ENCODE results near the gene SIRT7.
"Not testable (repeated sequence)": the region's sequence is repeated elsewhere in the genome, so short reads cannot be mapped to it uniquely, and the experiment has no call there.

Gene SIRT7

DNA sequence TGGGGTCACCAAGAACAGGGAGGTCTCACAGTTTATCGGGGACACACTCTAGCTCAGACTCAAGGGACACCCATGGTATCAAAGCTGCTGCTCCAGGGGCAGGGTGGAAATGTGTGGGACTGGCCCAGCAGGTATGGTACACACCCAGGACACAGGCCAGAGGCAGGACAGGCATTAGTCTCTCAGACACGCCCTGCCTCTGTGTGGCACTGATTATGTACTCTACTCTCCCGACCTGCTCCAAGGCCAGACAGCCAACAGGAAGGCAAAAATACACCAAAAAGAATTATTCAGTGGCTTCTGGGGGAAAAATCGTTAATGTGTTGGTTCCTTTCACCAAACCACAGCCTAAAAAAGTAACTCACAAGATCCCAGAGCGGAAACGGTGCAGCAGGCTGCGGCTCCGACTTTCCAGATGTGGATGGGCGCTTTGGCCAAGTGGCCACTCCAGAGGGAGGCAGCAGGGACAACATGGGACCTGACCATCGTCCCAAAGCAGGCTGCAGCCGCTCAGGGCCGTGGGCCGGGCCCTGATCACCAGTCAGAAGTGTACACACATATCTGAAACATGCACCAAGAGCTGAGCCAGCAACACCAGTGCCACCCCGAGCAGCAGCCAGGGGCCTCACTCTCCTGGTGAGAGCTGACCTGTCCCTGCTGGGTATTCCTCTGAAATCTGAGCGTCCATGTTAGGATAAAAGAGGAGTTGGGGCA, 1.0 kb upstream of the SIRT7 start:
- DNase-seq: no peak

DNA sequence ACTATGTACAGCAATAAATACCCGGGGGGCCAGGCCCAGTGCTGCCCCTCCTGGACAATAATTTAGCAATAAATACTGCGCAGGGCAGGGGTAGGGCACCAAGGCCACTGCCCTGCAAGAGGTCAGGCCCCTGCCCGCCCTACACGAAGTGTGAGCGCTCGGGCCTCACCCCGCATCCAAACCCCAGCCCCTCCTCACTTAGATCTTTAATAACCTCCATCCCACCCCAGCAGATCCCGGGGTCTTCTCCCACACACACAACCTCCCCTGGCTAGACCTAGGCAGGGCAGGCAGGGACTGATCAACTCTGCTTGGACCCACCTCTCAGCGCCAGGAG, 325 bp upstream of the SIRT7 start:
- DNase-seq: not testable (repeated sequence)

DNA sequence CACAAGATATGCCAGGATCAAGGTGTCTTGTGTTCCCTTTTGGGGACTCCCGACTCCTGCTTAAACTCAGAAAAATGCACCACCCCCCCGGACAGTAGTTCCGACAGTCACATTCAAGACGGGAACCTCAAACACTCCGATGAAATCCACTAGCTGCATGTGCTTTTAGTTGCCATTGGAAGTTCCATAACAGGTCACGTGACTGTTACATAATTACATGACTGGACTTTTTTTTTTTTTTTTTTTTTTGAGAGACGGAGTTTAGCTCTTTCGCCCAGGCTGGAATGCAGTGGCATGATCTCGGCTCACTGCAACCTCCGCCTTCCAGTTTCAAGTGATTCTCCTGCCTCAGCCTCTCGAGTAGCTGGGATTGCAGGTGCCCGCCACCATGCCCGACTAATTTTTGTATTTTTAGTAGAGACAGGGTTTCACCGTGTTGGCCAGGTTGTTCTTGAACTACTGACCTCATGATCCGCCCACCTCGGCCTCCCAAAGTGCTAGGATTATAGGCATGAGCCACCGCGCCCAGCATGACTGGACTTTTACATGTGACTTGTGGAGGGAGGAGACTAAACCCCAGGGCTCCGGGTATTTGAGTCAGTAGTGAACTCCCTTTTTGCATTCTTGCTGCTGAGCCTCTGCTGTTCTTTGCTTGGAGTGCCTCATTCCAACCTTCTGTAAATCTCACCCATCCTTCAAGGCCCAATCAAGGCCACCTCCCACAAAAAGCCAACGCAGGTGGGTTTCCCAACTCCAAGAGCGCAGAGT, 1.6 kb downstream of the SIRT7 start:
- DNase-seq: no peak

DNA sequence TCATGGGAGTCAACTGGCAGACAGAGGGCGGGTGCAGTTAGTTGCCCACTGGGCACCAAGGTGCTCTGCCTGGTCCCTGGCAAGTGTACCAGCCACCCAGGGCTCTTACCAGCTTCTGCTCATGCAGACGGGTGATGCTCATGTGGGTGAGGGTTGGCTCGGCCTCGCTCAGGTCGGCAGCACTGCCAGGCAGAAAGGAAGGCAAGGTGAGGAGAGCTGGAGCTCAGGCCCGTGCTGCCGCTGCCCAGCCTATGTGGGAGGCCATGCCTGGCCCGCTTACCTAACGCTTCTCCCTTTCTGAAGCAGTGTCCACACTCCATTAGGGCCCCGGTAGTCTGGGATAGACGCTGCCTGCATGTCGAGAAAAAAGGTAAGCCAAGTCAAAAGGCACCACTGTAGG, 2.6 kb downstream of the SIRT7 start:
- DNase-seq: no peak

DNA sequence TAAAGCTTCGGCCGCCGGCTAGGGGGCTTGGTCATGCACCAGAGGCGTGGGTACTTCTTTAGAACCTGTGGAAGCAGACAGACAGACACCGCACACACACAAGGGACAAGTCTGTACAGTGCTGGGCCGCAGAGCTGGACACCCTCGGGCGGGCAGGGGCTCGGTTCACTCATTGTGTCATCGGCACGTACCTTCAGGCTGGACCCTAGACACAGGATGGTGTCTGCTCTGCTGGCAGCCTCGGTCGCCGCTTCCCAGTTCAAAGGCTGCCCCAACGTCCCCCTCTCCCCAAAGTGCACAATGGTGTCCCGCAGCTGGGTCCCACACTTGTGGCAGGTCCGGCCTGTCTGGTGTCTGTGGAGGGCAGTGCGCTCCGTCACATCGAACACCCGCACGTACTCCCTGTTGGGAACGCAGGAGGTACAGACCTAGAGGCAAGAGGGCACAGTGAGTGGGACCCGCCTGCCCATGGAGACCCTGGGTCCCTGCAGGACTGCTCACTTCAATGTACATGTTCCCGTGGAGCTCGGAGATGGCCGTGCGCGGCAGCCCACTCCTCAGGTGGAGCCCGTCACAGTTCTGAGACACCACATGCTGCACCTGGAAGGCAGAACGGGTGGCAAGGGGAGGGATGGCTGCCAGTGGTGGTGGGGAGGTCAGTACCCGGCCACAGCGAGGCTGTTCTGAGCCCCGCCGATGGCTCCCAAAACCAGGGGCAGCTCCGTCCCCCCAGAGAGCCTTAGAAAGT, 3.7 kb downstream of the SIRT7 start:
- no peak for DNase-seq

DNA sequence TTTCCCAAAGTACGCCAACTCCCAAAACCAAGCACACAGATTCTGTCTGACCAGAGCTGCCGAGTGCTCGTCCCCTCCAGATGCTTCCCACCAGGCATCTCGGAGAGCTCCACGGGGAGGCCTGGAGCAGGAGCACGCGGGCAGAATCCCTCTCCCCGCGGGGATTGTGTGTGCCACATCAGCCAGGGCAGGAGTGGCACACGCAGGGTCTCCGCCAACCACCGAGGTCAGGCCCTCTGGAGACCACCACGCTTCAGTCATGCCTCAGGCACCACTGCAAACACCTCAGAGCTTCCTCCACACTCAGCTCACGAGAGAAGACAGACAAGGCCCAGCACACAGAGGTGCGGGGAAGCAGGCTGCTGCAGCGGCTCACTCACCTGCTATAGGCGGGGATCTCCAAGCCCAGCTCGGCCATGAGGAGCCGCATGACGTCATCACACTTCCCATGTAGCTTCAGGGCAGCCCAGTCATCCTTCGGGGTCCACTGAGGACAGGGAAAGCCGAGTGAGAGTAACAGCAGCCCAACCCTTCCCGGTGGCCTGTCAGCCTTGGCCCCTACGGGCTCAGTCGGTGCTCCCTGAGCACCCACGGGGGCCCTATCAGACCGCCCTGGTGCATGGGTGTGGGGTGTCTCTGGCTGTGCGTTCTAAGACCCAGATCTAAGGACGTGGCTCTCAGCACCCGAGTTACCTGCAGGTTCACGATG, 4.4 kb downstream of the SIRT7 start:
- DNase-seq: no peak

DNA sequence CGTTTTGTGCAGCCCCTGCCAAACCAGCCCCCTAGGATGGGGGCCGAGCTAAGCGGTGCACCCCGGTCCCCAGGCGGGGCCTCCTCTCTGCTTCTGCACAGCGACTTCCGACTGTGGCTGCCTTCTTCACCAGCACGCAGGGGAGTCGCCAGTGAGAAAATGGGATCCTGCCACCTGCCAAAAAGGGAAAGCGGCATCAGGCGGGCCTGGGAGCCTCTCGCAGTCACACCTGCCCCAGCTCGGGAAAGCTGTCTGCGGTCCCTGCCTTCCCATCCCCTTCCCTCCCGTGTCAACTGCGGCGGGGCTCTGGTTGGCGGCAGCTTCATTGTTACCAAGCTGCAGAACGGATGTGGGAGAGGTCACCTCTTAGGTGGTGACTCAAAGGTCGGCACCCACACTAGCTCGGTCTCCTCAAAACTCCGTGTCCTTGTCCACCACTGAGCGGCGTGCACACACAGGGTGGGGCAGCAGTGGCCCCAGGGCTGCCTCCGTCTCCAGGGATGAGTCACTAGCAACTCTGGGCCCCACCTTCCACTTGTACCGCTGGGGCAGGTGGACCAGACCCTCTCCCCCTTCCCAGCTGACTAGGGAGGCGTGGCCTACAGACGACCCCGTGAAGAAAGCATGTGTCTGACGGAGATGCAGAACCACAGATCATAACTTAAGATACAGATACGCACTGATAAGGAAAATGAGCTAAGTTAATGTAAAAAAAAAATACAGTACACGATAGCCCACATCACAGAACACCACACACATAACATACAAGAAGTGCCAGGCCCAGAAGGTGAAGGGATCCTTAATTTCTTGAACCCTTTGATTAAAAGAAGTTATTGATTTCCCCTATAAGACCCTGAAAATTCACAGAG, 5.3 kb downstream of the SIRT7 start:
- no peak for DNase-seq

DNA sequence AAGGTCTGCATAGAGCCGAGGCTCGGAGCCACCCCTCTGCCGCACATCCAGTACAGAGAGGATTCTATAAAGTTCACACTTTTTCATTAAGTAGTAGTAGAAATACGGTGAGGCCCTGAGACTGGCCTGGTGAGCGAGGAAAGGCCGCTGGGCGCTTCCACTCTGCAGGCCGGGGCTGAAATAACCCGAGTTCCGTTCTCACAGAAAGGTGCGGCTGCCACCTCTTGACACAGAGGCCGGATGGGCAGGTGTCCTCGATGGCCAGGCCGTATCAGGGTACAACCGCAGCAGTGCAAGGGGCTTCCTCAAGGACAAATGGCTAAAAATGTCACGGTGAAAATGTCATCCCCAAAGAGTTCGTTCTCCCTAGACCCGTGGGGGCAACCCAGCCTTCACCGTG, 6.0 kb downstream of the SIRT7 start:
- DNase-seq: no peak

DNA sequence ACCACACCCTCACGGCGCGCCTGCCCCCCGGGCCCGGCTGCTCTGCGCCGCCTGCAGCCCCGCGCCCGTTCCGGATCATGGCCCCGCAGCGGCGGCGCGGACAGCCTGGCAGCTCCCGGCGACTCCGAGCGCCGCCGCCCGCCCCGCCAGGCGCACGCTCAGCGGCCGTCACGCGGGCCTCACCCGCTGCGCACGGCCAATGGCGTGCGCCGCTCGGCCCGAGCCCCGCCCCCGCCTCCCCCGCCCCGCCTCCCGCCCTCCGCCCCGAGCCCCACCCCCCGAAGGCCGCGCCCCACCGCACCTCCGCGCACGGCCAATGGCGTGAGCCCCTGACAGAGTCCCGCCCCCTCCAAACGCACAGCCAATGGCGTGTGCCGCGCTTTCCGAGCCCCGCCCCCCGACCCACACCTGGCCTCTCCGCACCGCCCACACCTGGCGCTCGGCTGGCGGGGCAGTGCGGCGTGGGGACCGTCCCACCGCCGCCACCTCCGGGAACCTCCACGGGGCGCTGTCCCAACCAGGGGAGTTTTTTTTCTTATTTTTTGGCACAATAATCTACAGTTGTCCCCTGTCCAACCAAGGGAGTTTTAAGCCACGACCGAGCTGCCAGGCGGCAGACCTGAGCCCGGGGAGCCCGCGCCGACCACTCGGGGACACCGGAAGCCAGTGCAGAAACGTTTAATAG, 6.6 kb downstream of the SIRT7 start, which contains the start of gene PCYT2:
Gene PCYT2 (minus strand): TSS at position 123 of the 685 bp plus-strand sequence. CDS start 44 bp downstream, at position 79.
- peak; percentile 50 to 60 for DNase-seq

DNA sequence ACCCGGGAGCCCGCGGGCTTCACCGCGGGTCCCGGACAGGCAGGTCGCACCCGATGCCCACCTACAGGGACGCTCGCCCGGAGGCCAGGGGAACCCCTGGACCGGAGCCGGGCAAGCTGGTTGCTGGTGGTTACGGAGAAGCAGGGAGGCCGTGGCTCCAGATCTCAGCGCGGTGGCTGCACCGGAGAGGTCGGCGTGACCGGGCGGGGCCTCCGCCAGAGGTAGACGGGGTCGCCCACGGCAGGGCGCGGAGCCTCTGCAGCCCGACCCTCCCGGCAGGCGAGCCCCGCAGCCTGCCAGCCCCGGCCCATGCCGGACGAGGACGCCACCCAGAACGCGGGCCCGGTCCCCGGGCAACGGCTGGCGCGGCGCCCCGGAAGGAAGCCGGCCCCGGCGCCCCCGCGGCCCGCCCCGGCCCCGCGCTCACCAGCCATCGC, 7.1 kb downstream of the SIRT7 start:
- DNase-seq: no peak

DNA sequence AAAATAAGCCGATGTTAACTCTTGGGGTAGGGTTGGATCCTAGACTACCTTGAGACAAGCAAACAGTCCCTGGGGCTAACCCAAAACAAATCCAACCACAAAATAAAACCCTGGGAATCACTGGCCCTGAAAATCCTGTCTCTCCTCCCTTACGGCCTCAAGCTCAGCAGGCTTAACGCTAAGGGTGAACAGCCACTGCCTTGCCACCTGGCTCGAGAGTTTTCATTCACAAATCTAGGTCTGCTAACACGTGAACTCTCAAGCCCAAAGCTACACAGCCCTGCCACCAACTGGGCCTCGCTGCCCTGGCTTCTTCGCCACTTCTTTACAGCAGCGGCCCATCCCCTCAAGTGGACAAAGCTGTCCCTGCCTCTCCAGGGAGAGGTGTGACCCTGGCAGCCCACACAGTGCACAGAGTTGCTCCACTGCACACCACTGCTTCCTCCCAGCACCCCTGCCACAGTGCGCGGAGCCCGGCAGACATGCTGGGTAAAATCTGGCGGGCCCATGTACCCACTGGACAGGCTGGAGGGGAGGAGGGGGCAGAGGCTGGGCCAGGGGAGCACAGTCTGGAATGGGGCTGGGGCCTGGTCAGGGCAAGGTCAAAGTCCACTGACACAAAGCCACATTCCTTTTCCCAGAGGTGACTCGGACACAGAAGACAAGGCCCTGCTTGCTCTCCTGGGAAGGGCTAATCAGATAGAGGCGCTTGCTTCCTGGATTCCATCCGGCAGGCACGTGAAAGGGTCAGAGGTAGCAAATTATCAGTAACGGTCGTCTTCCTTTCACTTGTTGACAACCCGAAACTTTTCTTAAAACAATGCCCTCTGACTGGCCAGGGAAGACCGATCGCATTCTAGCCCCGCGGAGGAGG, 7.8 kb downstream of the SIRT7 start:
- DNase-seq: no peak

DNA sequence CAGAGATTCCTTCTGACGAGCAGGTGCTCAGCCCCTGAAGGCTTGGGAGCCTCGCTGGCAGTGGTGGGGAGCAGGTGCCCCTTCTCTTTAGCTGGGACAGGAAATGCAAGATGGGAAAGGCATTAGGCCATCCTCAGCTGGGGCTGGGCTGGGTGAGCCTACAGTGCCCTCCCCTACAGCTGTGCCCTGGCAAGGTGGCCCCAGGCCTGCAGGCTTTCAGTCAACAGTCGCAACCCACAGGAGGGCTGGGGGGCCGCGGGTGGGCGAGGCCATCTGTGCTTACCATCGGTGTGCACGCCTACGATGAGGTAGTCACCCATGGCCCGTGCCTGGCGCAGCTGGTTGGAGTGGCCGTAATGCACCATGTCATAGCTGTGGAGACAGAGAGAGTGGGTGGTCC, 8.7 kb downstream of the SIRT7 start:
- DNase-seq: no peak

DNA sequence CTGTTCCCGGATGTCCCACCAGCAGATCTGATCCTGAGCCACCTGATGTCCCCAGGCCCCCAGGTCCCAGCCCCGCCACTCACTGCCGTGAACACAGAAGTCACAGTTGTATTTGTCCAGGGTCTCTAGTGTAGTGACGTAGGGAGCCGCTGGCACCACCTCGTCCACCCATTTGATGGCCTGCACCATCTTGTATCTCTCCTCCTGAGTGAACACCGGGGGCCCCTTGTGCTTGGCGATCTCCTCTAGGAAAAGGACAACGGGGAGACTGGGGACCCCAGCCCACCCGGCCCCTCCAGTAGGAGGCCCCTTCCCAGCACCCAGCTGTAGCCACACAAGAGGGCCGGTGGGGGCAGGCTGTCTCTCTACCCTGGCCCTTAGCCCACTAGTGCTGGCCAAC, 9.2 kb downstream of the SIRT7 start:
- DNase-seq: no peak

DNA sequence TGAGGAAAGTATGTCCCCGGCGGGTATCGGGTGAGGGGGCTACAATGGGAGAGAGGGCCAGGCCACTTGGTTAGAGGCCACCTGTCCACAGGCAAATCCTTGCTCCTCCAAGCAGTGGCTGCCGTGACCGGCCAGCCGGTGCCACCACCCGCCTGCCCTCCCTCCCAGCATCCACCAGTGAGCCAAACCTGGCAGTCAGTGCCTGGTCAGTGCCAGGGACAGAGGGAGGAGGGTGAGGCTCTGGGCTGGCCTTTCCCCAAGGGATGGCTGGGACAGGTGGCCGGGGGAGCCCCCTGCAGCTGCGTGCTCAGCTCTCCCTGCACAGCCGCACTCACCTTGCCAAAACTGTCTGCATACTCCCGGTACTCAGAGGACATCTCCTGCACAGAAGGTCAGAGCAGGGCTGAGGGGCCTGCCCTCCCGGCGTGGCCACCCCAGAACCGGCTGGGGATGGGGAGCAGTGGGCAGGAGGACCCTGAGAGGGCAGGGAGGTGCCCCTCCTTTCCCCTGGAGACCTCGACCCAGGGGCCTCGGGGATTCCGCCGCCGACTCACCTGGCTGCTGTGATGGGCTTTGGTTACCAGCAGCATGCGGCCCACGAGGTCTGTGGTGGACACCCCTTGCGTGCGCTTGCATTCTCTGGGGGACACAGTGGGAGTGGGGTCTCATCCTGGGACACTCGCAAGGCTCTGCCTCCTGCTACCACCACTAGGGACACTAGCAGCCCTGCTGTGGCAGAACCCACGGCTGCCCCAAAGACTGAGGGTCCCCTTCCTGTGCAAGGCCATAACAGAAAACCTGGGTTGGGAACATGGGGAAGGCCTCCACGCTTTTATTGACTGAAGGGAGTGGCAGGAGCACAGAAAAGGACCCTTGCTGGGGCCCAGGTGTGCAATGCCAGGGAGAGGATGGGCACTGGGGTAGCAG, 10.5 kb downstream of the SIRT7 start:
- DNase-seq: no peak

DNA sequence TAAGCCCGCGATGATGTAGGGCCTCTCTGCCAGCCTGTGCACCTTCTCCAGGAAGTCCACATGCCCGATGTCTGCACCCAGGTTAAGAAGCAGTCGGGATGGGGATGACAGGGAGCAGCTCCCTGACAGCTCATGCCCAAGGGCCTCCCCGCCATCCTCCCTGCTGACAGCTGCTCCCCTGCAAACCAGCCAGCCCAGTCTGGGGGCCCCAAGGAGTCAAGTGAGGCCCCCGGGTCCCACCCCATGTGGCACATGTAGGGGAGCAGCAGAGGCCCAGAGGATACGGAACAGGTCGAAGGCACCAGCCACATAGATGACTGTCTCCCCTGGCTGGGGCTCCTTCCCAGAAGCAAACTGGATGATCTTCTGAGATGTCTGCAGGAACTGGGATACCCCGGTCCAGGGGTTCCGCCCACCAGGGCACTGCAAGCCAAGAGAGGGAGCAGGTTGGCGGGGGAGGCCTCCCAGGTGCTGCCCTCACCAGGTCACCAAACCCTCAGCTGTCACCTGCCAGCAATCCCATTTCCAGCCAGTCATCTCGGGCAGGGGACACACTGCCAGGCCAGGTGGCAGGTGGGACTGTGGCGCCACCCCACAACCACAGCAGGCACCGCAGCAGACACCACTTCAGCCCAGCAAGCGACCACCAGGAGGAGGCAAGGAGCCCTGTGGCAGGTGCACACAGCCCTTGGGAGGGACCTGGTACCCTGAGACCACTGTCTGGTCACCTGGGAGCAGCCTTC, 11.3 kb downstream of the SIRT7 start:
- no peak for DNase-seq

DNA sequence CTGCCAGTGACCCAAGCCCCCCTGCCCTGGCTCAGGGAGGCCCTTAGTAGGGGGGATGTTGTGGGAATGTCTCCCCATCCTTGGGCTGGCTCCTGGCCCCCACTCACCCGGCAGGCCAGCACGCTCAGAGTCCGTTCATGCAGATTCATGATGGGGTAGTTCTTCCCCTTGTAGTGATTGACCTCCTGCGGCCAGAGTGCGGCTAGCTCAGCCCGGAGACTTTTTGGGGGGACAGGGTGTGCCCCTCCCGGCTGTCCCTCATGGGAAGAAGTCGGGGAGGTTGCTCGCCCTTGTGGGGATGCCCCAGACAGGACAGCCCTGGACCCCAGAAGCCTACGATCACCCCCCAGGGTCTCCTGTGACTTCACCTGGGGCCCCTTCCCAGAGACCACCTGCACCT, 12.0 kb downstream of the SIRT7 start:
- DNase-seq: no peak

DNA sequence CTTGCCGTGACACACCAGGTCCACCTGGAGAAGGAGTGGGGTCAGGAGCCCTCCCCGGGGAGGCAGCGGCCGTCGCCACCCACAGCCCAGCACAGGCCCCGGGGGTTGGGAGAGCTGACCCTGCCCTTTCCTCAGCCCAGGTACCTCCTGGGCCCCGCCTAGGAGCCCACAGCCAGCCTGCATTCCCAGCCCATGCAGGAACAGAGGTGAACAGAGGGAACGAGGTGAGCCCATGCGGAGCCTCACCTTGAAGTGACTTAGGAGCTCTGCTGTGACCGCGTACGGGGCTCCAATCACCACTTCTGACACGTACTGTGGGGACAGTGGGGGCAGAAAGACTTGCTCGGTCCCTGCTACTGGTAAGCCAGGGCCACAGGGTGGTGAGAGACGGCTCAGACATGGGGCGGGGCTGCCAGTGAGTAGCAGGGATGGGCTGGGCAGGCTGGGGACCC, 12.5 kb downstream of the SIRT7 start:
- no peak for DNase-seq

Measured in bone marrow (tissue), 2 donors.